ENCODE results near the gene DDAH1. TPM values are rescaled to one million over a fixed set of nuclear protein-coding genes. Genes with fewer than 3 reads are reported as not detected.

The DDAH1 gene
- total and polyA plus RNA-seq, 2 of the 8 experiments (the other 6 are each of a cell fraction or from before 2014, with no cell fraction given), result 22.8 to 54.5 TPM

DNA sequence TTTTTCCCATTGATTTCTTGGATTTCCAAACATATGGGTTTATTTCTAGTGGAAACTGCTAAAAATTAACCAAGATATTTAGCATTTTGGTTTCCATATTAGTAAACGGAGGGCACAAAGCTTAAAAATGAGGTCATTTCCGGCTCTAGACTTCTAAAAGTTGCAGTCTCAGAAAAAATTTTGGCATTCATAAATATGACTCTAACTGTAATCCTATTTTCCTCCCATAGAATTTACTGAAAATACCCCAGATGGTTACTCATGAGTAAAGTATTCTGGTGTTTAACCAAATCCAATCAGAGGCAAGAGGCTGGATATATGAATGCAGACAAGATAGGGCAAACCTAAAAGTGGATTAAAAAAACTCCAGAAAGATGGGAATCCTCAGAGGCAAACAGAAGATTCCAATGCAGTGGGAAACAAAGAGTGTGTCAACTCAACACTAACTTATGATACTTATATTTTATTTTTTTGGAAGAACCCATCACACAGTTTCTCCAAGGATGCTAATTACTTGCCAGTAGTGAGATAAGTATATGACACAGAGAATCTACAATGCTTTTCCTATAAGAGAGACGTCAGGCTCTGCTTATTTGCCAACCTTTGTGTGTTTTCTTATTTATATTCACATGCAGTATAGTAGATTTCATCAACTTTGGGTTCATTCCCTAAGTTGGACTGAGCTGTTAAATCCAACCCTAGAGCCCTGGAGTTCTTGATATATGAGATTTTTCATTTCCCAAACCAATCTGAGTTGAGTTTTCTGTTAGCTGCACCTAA lies 98.4 kb downstream of the DDAH1 start:
- no peak for FAIRE-seq
- H2AFZ ChIP-seq (ENCODE audit: low read length), result no peak overlapping the region
- no peak overlapping the region for H2AK5ac ChIP-seq (ENCODE audit: low read depth, low read length)
- no peak overlapping the region for H2BK5ac ChIP-seq (ENCODE audit: low read depth, low read length)
- no peak overlapping the region for H3K9ac ChIP-seq (replicated peaks in 1 of 4; ENCODE audit: extremely low read depth in 1 of 4, low read depth in 3 of 4, low read length in 3 of 4)
- no peak overlapping the region for H3K4me3 ChIP-seq (ENCODE audit: extremely low read depth in 1 of 4, insufficient read depth in 2 of 4, low read depth in 3 of 4, low read length in 4 of 4)
- H4K91ac ChIP-seq (replicated peaks; ENCODE audit: insufficient read length, low read length), result no peak overlapping the region
- no peaks in the 10 kb centered on the region for H3K4me1 ChIP-seq (replicated peaks in 1 of 4; ENCODE audit: control insufficient read depth in 3 of 4, insufficient read depth in 4 of 4, low read length in 3 of 4)
- peaks cover 0 to 2% of the 10 kb centered on the region in 2 experiments for H4K20me1 ChIP-seq (replicated peaks in 1 of 2; ENCODE audit: control insufficient read depth in 1 of 2, insufficient read depth in 2 of 2, low read length in 2 of 2)
- H3K36me3 ChIP-seq (ENCODE audit: control insufficient read depth in 2 of 4, insufficient read depth in 4 of 4, low read length in 3 of 4), result no peaks in the 10 kb centered on the region
- no peak overlapping the region for H3K14ac ChIP-seq (ENCODE audit: insufficient read length)
- H3K27me3 ChIP-seq (replicated peaks in 1 of 4; ENCODE audit: control insufficient read depth in 3 of 4, extremely low read depth in 1 of 4, insufficient read depth in 3 of 4, low read length in 3 of 4), result no peaks in the 10 kb centered on the region
- DNase-seq (ENCODE audit: low read depth in 1 of 2, low spot score in 2 of 2), result no peak
- H3K27ac ChIP-seq (ENCODE audit: low read depth, low read length), result no peak overlapping the region
- H3K79me1 ChIP-seq (ENCODE audit: low read depth, low read length), result no peaks in the 10 kb centered on the region; the same call in 1 of the 2 replicates
- CTCF ChIA-PET (ENCODE audit: partially characterized antibody), result interaction anchor here (1.2 to 1.6 kb wide), 2 partner anchors 15 to 23 kb away, joined by 3 to 5 read pairs; no protein-coding TSS in a partner anchor
- no peak overlapping the region for H2BK12ac ChIP-seq (ENCODE audit: low read depth, low read length)
- no peaks in the 10 kb centered on the region for H3K23me2 ChIP-seq (ENCODE audit: low read depth, low read length)
- WGBS, 2 experiments (ENCODE audit: extremely low coverage in 1 of 2, insufficient coverage in 1 of 2, insufficient read length in 1 of 2, insufficient replicate concordance in 2 of 2, low coverage in 1 of 2, low lambda C conversion rate in 2 of 2, missing lambda C conversion rate in 1 of 2), result 85% methylated on average over 3 of the region's 3 CpGs; no CpG with 5 or more reads in 1 of the 2 experiments
- H3K9me3 ChIP-seq (ENCODE audit: insufficient read depth in 2 of 2, low read depth in 1 of 2, low read length in 1 of 2), result no peaks in the 10 kb centered on the region
- no peak overlapping the region for H4K8ac ChIP-seq (ENCODE audit: extremely low read depth, insufficient read depth, low read length)
- H3K79me2 ChIP-seq (ENCODE audit: control insufficient read depth in 1 of 2, insufficient read depth in 2 of 2, low read length in 2 of 2), result no peaks in the 10 kb centered on the region
- no peak overlapping the region for H4K5ac ChIP-seq (ENCODE audit: insufficient read length, low read depth, low read length)
- POLR2A ChIA-PET (ENCODE audit: partially characterized antibody), result no interaction called here
- no peak overlapping the region for H3K23ac ChIP-seq (ENCODE audit: insufficient read length)
- no peak overlapping the region for H3K56ac ChIP-seq (replicated peaks; ENCODE audit: insufficient read length, low read depth, low read length)
- no peak overlapping the region for H2BK120ac ChIP-seq (replicated peaks; ENCODE audit: low read depth, low read length)
- no peak overlapping the region for H2BK20ac ChIP-seq (ENCODE audit: low read length)
- no peak overlapping the region for H3K18ac ChIP-seq (ENCODE audit: extremely low read depth, low read length)
- no peak overlapping the region for H2BK15ac ChIP-seq (ENCODE audit: low read length)
- H3K4me2 ChIP-seq (ENCODE audit: insufficient read depth in 1 of 2, low read depth in 2 of 2, low read length in 2 of 2), result no peak overlapping the region
- H3K4ac ChIP-seq (replicated peaks; ENCODE audit: insufficient read length, low read depth, low read length), result no peak overlapping the region
- TF ChIP-seq CREB1 (IDR thresholded peaks at IDR 0.05) (no peak), ATF2 (IDR thresholded peaks at IDR 0.05; ENCODE audit: low read length) (no peak), CHD2 (IDR thresholded peaks at IDR 0.05; ENCODE audit: low read length) (no peak), SAP30 (IDR thresholded peaks at IDR 0.05; ENCODE audit: insufficient read depth, insufficient replicate concordance, low read length) (no peak)
